Chondrocyte (in vitro differentiated cells): ENCODE results near the gene PHKG2. TPM values are rescaled to one million over a fixed set of nuclear protein-coding genes. Genes with fewer than 3 reads are reported as not detected.

Source experiments
- DNase-seq: peaks from one replicate; pipeline ENCODE4 v3.0.0; 2021; ENCODE audit warnings: mixed read lengths, low spot score
- H3K27ac Mint-ChIP-seq: one replicate; pipeline ENCODE4 v1.8.0; 2021; ENCODE audit warnings: mild to moderate bottlenecking, moderate library complexity, mixed read lengths; ENCODE audit not compliant: unreplicated experiment
- H3K27me3 Mint-ChIP-seq: 2 replicates; pipeline ENCODE4 v1.8.0; 2021; ENCODE audit warnings: low read depth, mixed read lengths
- H3K36me3 Mint-ChIP-seq: 2 replicates; pipeline ENCODE4 v1.8.0; 2021; ENCODE audit warnings: low read depth, mixed read lengths
- H3K4me1 Mint-ChIP-seq: 2 replicates; pipeline ENCODE4 v1.8.0; 2021; ENCODE audit warnings: low read depth, mild to moderate bottlenecking, mixed read lengths
- H3K4me3 Mint-ChIP-seq: one replicate; pipeline ENCODE4 v1.8.0; 2021; ENCODE audit warnings: mild to moderate bottlenecking, moderate library complexity, mixed read lengths; ENCODE audit not compliant: unreplicated experiment
- H3K9me3 Mint-ChIP-seq: 2 replicates; pipeline ENCODE4 v1.8.0; 2021; ENCODE audit warnings: low read depth, mixed read lengths
- CTCF ChIP-seq: fragments of 200-600 bp; sonication (generic); IDR thresholded peaks from 2 replicates; pipeline ENCODE4 v1.5.0; 2021; ENCODE audit warnings: antibody characterized with exemption, mild to moderate bottlenecking, moderate library complexity
- total RNA-seq: library from RNA; stranded (reverse); gene quantifications from 3 replicates; pipeline ENCODE4 v1.2.1, GENCODE V29; 2021

The PHKG2 gene
- total RNA-seq, 1 donor from 2014 or later, result 19.0 TPM

GRCh38 chr16:30771726-30772125 is 23.5 kb downstream of the PHKG2 start:
- DNase-seq, result no peak
- no peaks in the 10 kb centered on the region for H3K9me3 Mint-ChIP-seq
- peak overlapping the region; percentile 36 for H3K27ac Mint-ChIP-seq
- peaks cover 20% of the 10 kb centered on the region for H3K4me1 Mint-ChIP-seq
- H3K36me3 Mint-ChIP-seq, result peaks cover 31% of the 10 kb centered on the region
- no peak overlapping the region for H3K4me3 Mint-ChIP-seq
- TF ChIP-seq CTCF, result no peak
- no peaks in the 10 kb centered on the region for H3K27me3 Mint-ChIP-seq

GRCh38 chr16:30773826-30774225 is 25.6 kb downstream of the PHKG2 start:
- H3K4me3 Mint-ChIP-seq, result no peak overlapping the region
- no peak for DNase-seq
- no peak overlapping the region for H3K27ac Mint-ChIP-seq
- peaks cover 35% of the 10 kb centered on the region for H3K4me1 Mint-ChIP-seq
- no peaks in the 10 kb centered on the region for H3K27me3 Mint-ChIP-seq
- no peak for TF ChIP-seq CTCF
- peaks cover 20% of the 10 kb centered on the region for H3K36me3 Mint-ChIP-seq
- H3K9me3 Mint-ChIP-seq, result no peaks in the 10 kb centered on the region

DNA sequence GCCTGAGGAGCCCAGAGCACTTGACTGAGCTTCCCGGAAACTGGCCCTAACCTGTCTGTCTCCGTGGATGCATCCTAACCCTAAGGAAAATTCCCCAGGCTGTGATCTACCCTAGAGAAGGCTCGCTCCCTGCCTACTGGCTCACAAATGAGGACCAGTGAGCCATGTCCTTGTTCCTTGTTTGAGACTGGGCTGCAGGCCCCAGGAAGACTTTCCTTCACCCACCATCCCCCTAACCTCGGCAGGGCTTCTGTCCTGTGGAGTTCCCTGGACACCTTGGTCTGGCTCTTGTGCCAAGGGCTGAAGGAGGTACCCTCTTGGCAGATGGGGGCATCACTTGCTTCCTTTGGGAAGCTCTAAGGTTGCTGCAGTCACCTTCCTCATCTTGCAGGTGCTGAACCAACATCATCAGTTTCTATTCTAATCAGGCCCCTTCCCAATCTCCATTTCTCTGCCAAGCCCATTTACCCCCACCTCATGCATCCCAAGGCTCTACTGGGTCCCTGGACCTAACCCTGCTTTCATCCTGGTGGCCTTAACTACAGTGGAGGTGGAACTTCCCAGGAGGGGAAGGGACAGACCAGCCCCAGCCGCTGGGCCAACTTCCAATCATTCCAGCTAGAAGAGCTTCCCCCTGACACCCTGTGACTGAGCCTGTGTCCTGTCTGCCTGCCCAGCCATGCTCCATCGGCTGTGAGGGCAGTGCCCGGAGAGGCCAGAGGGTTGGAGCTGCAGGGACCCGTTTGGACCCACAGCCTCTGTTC is 26.3 kb downstream of the PHKG2 start:
- H3K27ac Mint-ChIP-seq, result peak overlapping the region; percentile 96
- peak overlapping the region; percentile 91 for H3K4me3 Mint-ChIP-seq
- no peaks in the 10 kb centered on the region for H3K27me3 Mint-ChIP-seq
- H3K36me3 Mint-ChIP-seq, result peaks cover 16% of the 10 kb centered on the region
- TF ChIP-seq CTCF, result no peak
- no peaks in the 10 kb centered on the region for H3K9me3 Mint-ChIP-seq
- no peak for DNase-seq
- peaks cover 37% of the 10 kb centered on the region for H3K4me1 Mint-ChIP-seq

DNA sequence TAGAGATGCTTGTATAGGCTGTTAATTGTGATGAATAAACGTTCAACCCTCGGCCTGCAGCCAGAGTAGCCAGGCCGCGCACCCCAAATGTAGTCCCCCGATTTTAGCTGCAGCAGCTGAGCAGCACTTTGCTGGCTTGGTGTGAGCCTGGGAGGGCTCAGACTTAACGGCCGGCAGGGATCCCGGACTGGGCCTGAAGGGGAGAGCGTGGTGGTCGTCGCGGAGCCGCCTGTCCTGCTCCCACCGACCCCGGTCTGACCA is 26.8 kb downstream of the PHKG2 start:
- Mint-ChIP-seq H3K4me1 (peaks cover 37% of the 10 kb centered on the region), H3K4me3 (peak overlapping the region; percentile 91), H3K9me3 (no peaks in the 10 kb centered on the region), H3K36me3 (peaks cover 14% of the 10 kb centered on the region), H3K27ac (peak overlapping the region; percentile 96), H3K27me3 (no peaks in the 10 kb centered on the region)
- DNase-seq, result no peak
- no peak for TF ChIP-seq CTCF

- Mint-ChIP-seq H3K36me3 (peaks cover 14% of the 10 kb centered on the region), H3K4me1 (peaks cover 37% of the 10 kb centered on the region), H3K27ac (peak overlapping the region; percentile 96), H3K9me3 (no peaks in the 10 kb centered on the region), H3K27me3 (no peaks in the 10 kb centered on the region), H3K4me3 (peak overlapping the region; percentile 91)
- TF ChIP-seq CTCF, result no peak
- no peak for DNase-seq
These were observed 27.4 kb downstream of the PHKG2 start for GRCh38 chr16:30775392-30776188.
